GM21717 (cell line): ENCODE measurements around the gene FOXP1.

Experiments
- ATAC-seq: cut with Tn5 transposase; IDR thresholded peaks from one replicate; pipeline ENCODE4 v1.9.1; 2021; ENCODE audit warnings: mild to moderate bottlenecking, moderate library complexity; ENCODE audit not compliant: unreplicated experiment

Gene FOXP1

DNA sequence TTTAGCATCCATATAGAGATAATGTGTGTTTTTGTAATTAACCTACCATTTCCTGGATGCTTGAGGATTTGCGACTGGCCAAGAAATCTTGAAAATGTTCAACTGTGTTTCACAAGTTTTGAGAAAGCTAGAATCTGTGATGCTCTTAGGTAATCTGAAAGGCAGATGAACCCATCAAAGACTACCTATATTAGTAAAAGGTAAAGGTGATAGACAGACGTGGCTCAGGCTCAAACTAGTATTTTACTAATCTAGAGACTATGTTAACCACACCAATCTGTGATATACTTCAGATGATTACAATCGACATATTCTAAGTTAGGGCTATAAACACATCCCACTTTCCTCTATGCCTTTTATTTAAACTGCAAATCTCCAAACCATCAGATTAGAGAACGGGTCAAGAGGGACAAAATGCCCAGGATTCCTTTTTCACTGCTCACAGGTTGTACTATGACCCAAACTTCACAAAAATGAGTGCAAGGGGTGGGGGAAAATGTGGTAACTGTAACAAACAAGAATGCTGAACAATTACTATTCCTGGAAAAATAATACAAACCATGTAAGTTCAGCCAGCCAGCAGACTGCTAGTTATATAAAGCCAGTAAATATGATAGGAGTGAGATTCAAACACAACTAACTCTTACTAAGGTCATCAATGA is 295.1 kb downstream of the FOXP1 start:
- no peak for ATAC-seq

DNA sequence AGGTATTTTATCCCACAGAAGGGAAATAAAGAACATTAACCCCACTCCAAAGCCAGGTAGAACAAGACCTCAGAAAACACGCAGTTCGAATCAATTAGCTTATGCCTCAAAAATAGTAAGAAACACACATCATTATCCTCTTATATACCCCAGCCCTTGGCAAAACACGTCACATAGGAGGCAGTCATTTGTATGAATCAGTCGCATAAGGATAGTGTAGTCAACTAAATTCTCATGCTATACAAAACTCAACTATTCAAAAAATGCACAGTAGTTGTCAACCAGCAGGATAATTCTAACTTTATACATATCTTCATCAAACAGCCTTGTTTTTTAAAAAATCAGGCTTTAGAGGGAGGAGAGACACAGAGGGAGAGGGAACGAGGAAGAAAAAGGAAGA is 298.4 kb downstream of the FOXP1 start:
- ATAC-seq, result no peak

DNA sequence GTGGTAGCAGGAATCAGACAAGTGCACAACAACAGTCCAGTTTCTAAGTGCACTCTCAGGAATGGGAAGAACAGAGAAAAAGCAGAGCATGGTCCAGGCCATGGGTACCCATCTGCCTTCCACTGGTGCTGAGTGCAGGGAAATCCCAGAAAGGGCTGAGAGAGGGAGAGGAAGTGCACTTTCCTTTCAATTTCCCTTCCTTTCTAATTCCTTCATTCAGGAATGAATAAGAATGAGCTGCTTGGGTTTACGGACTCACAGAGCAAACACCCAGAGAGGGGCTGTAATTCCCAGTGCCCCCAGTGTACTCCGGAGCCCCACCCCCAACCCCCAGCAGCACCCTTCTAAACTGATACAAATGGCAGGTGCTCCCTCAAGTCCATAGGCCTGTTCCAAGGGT is 300.6 kb downstream of the FOXP1 start:
- no peak for ATAC-seq

DNA sequence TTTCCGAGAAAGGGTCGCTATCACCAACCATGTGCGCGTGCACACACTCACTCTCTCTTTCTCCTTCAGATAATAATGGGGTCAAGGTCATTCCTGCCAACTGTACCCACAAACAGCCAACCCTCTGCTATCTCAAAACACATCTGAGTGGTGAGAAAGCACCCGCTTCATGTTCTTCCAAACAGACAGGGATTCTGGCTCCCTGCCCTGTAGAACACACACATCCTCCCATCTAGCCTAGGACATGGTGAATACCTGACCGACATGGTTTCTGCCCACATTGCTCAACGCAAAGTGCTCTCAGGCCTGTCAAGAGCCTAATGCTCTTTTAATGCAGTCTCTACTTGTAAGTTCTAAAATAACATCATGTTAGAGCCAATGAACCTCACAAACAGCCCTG is 302.2 kb downstream of the FOXP1 start:
- ATAC-seq, result no peak

DNA sequence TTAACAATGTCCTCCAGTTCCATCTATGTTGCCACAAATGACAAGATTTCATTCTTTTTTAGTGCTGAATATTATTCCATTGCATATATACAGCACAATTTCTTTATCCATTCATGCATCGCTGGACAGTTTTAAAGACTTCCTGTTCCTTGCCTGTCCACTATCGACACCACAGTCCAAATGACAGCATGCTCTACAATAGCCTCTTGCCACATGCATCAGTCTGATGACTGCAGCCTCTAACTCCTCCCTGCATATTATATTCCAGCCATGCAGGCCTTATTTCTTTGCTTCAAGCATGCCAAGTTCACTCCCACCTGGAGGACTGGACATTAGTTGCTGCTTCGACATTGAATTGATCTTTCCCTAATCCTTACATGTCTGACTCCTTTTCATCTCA is 306.2 kb downstream of the FOXP1 start:
- ATAC-seq, result no peak

DNA sequence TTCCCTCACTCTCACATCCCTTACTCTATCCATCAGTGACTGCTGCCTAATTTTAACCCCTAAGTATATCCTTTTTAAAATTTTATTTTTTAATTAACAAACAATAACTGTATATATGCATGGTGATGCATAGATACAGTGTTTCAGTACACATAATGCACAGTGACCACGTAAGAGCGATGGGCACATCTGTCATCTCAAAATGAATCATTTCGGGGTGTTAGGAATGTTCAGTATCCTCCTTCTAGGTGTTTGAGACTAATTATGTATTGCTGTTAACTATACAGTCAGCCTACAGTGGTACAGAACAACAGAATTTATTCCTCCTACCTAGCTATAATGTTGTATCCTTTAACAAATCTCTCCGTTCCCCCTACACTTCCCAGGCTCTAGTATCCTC is 307.0 kb downstream of the FOXP1 start:
- ATAC-seq, result no peak

DNA sequence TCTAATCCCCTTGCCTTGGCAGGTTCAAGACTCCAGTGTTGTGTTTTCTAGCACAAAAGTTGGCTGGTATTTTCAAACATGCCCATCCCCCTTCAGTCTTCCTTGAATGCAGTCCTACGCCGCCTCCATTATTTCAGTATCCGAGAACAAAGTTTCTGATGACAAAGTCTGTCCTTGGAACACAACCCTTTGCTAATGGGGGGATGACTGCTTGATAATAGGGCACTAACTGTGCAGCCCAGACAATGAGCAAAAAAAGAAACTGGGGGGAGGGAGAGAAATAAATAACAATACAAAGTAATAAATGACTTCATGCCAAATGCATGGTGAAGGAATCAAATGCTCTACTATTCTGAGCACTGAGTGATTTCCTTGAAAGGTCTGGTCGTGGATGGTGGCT is 310.1 kb downstream of the FOXP1 start:
- ATAC-seq, result no peak

DNA sequence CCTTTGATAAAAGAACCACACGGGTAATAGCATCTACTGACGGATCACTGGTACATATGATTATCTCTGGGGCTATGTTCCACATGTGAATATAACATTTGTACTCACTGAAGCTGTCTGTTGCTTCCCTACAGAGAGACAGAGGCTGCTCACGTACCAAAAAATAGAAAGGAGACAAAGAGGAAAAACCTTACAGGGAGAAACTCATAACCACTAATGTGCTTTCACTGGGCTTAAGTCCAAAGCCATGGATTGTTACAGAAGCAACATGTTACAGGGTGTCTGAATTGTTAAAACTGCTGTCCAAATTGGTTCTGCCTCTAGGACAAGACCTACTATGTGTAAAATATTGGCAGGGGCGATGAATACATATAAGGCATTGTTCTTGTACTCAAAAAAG is 311.9 kb downstream of the FOXP1 start:
- no peak for ATAC-seq

DNA sequence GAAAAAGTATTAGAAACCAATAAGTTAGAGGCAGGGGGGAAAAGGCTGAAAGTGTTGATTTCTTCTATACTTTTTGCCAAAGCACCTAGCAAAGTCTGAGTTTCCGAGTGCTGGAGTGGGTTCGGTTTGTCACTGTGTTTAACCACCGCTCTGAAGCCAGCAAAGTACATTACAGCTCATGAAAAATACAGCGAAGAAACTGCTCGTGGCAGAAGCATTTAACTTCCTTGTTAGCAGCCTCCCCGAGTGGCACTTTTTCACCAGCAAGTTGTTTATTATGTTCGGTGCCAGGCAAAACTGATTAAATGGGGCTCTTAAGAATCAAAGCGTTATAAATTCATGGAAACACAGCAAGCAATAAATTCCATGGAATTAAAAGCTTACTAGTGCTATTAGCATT is 313.6 kb downstream of the FOXP1 start:
- no peak for ATAC-seq

DNA sequence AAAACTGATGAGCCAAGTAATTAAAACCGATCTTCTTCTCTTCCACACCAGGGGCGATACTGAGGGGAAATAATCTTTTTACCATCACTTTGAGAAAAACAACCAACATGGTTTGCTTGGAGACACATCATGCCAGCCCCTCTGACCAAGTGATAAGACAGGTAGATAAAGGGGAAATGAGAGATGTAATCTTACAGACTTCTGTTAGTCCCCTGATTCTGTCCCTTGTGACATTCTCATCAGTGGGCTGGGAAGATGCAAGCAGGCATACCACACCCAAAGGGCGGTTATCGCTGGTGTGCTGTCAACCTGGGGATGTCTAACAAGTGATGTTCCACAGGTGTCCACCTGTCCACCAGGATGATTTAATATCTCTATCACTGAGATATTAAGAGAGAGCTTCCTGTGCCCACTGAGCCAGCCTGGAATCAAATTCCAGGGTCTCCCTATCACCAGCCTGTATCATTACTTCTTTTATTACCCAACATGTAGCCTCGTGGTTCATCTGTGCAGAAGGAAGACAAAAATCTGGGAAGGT is 315.0 kb downstream of the FOXP1 start:
- no peak for ATAC-seq

DNA sequence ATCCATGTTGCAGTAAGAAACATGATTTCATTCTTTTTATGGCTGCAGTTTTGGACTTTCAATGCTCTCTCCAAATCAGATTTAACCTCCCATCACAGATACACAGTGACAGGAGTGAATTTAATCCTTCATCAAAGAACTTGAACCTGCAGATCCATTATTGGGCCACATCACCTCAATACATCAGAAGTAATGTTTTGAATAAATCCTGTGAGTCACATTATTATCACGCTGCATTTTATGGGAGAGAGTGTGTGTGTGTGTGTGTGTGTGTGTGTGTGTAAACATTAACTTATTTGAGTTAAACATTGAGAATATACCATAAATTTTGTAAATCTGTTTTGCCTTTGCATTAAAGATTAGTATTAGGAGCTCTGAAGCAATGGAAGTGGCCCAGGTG is 316.7 kb downstream of the FOXP1 start:
- no peak for ATAC-seq

DNA sequence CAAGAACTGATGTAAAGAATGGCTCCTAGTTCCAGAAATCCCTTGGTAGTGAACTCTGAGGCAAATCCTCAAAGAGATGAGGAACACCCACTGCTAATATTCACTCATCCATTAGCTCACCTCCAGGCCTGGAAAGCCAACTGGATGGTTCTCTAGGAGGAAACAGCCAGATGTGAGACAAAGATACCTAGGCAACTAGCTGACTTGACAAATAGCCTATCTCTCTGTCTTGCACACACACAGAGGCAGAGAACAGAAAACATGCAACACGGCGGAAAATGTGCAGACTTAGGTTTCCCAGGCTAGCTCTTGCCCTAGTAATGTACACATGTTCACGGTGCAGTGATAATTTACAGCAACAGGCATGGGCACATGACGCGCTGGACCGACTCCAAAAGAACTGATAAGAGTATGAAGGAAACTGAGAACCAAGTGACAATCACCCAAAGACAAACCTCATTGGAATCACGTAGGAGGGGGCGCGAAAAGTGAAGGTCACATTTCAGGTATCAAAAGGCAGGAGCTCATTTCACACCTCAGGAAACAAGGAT is 318.1 kb downstream of the FOXP1 start:
- ATAC-seq, result no peak

DNA sequence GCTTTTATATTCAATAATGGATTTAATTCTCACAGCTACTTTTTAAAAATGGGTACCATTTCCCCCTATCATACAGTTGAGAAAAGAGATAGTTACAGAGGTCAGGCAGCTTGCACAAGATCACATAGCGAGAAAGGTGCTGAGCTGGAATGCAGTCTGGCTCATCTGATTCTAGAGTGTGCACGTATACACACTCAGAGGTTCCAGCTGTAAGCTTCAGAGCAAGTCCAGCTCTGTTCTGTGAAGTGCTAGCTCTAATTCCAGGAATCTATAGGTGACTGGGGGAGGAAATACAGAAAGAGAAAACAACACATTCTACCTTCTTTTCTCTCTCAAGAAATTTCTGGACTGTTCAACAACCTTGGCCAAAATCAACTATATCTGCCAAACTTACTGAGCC is 318.7 kb downstream of the FOXP1 start:
- no peak for ATAC-seq

DNA sequence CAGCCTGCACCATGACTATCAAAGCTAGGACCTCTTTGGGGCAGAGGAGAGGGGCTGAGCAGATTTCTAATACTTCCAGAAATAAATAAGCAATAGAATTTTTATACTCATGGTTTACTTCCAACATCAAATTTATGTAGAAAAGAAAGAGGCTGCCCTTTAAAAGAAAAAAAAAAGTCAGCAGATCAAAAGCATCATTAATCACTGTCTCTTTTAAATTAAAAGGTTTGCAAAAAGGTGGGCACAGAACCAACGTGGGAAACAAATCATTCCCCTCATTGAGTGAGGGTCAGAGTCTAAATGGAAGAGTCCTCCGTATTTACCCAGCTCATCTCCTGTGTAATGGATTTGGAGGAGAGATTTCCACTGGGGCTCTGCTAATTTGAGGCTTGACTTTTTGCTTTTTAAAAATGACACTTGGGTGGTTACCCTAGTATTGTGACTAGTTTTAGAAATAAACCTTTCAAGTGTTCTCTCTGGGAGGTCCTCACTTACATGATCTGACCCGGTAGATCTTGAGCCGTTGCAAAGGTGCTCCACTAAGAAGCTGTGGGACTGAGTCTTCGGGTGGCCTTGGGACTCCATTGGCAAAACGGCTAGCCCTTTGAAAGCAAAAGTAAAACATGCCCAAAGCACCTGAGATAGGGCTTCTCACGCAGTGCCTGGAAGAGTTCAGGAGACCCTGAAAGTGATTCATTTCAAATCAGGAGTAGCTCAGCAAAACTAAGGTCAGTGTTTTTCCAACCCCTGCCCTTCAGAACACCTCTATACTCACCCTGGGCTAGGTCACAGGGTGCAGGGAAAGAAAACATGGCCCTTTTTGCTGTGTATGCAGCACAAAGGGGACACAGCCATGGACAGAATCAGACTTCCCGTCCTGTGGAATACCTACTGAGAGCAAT is 320.9 kb downstream of the FOXP1 start:
- no peak for ATAC-seq

DNA sequence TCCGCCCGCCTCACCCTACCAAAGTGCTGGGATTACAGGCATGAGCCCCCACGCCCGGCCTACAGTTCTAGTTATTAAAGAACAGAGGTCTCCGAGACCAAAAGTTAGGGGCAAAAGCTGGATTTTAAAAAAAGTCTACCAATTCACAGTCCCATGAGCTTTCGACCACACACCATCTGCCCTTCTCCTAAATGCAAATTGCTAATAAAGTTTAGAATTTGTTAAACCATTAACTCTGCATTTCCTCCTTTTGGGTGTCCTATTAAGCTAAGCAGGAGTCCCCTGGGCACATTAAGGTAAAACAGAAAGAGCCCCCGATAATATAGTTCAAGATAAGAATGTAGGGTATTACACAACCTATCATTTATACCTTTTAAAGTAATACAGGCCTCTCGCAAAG is 322.7 kb downstream of the FOXP1 start:
- no peak for ATAC-seq

DNA sequence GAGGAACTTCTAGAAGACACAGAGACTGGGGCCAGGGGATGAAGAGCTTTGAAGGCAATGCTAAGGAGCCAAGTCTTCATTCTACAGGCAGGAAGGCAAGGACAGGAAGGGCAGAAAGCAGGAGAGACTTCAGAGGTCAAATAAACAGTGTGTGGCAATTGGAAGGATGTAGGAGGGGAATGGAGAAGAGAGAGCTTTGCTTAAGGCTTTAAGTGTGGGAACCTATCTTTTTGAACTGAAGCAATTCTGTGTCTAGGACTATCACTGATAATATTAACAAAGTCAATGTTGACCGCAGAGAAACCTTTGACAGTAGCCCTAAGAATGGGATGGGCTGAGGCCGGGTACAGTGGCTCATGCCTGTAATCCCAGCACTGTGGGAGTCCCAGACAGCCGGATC is 325.0 kb downstream of the FOXP1 start:
- no peak for ATAC-seq

DNA sequence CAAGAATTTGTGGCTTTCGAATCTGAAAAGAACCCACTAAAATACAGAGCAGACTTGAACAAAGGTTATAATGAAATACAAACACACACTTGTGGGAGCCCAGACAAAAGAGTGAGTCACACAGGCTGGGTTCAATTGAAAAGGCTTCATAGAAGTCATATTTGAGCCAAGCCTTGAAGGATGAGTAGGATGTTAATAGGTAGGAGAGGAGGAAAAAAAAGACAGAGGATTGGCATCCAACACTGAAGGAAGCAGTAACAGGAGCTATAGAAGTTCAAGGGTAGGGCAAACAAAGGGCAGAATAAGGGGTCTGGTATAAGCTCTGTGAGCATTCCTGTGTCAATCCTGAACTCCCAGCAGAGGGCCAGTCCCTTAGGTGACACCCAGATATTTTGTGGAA is 325.4 kb downstream of the FOXP1 start:
- no peak for ATAC-seq

DNA sequence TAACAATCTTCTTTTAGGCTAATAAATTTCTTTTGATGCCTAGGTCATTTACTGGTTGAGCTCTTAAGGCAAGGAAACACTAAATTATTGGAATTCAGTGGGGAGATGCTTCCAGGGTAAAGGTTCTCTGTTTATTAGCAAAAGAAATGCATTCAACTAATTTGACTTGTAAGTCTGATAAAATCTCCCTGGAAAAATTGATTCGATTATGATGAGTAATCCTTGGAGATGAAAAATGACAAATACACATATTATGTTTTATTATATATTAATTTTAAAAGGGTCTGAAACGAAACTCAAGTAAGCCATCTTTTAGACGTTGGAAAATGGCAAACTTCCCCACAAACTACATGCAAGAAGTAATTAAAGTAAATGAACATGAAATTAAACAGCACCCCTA is 328.0 kb downstream of the FOXP1 start:
- ATAC-seq, result no peak

DNA sequence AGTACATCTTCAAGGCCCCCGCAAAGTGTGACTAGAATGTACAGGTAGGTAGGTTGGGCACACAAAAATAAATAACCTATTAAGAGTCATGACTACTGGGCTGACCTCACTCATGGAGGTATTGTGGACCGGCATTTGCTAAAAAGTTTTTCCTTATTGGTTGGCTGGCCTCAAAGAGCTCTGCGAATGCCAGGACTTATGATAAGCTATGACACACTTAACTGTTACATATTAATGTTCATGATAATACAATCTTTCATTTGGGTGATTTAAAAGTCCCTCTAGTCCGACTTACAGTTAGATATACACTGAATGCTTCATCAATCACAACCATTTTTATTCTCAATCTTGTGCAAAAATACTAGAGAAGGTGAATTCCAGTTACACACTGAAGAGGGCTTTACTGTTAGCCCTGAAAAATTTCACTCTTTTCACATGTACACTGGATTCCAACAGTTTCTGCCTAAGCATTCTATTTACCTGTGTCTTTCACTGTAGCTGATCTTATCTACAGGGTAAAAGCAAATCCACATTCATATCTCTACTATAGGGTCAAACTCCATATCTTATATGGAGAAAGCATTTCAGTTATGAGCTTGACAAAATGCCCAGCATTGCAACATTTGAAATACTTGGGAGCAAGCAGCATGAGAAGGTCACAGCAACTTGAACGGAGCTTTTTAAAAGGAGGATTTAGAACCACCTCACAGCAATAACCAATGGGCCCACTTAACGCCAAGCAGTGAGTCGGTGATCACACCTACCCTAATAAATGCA is 329.1 kb downstream of the FOXP1 start:
- no peak for ATAC-seq

DNA sequence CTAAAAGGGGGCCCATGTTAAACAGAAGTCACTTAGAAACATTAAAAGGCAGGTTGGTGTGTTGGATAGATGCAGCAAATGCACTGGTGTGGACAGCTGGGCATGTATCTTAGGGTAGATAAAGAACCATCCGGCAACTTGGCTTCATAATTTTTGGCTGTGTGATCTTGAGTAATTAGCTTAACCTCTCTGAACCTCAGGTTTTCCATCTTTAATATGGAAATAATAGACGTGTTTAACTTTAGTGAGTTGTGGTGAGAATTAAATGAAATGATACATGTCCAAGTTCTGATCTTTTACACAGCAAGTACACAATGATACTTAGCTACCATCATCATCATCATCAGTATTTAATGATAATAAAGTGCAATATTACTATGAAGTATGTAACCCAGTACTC is 330.4 kb downstream of the FOXP1 start:
- ATAC-seq, result no peak

DNA sequence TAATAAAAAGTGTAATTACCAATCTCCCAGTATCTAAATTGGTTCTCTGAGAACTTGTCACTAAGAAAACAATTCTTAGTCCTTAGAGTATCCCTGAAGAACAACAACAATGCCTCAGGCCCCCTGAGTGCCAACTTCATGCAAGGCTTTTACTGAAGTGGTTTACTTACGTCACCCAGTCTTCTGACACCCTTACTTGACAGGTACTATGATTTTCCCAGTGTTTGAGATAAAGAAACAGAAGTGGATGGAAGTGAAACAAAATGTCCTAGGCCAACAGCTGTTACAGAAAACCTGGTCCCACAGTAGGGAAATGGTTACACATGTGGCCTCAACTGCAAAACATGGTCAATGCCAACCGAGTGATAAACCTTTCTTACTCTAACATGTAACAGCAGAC is 331.1 kb downstream of the FOXP1 start:
- no peak for ATAC-seq
